Renal cortex interstitium (tissue), 11 donors: ENCODE results near the gene TSPAN11. TPM values are rescaled to one million over a fixed set of nuclear protein-coding genes. Genes with fewer than 3 reads are reported as not detected.

ENCODE experiments used
- DNase-seq, 11 donors: peaks; one replicate each; pipeline ENCODE4 v3.0.0-alpha.2; 2013; ENCODE audit warnings: low read depth in 9 of 11, low spot score in 4 of 11; ENCODE audit errors: extremely low read depth in 1 of 11
- polyA plus RNA-seq, 3 donors: library from polyadenylated mRNA; unstranded; fragments of 120-200 nt; gene quantifications; one replicate each; pipeline ENCODE4 v1.2.1, GENCODE V29; 2013; ENCODE audit not compliant: insufficient read length in 3 of 3

TSPAN11 gene
- polyA plus RNA-seq, 3 donors, result 5.0 to 5.7 (median 5.5) TPM

- no peak for DNase-seq
Observed at GRCh38 chr12:30945443-30946164, 19.1 kb downstream of the TSPAN11 start.

- no peak for DNase-seq
Observed at GRCh38 chr12:30952015-30952414, 25.5 kb downstream of the TSPAN11 start.

- DNase-seq, result no peak
Observed at GRCh38 chr12:30953257-30953656, 26.7 kb downstream of the TSPAN11 start.

- DNase-seq, result no peak
Observed at GRCh38 chr12:30953951-30954751, 27.6 kb downstream of the TSPAN11 start.

GRCh38 chr12:30955214-30955613 is 28.7 kb downstream of the TSPAN11 start:
- DNase-seq, result no peak

GRCh38 chr12:30959110-30959710 is 32.7 kb downstream of the TSPAN11 start:
- no peak for DNase-seq

GRCh38 chr12:30959778-30960177 is 33.2 kb downstream of the TSPAN11 start:
- DNase-seq, result no peak

- DNase-seq, result no peak
Observed at GRCh38 chr12:30961030-30961429, 34.5 kb downstream of the TSPAN11 start.

GRCh38 chr12:30962047-30962446 is 35.5 kb downstream of the TSPAN11 start:
- DNase-seq, result no peak

- DNase-seq, result no peak
Observed at GRCh38 chr12:30963709-30964564, 37.4 kb downstream of the TSPAN11 start.

GRCh38 chr12:30964896-30965612 is 38.5 kb downstream of the TSPAN11 start:
- no peak for DNase-seq

- DNase-seq, result no peak
Observed at GRCh38 chr12:30965613-30965985, 39.1 kb downstream of the TSPAN11 start.

GRCh38 chr12:30967026-30967425 is 40.5 kb downstream of the TSPAN11 start:
- no peak for DNase-seq

- DNase-seq, result no peak
Observed at GRCh38 chr12:30968211-30968610, 41.7 kb downstream of the TSPAN11 start.

GRCh38 chr12:30969006-30969405 is 42.5 kb downstream of the TSPAN11 start:
- DNase-seq, result no peak

GRCh38 chr12:30969606-30970395 is 43.3 kb downstream of the TSPAN11 start:
- DNase-seq, result no peak

GRCh38 chr12:30970559-30971197 is 44.1 kb downstream of the TSPAN11 start:
- peak in 10 of 11 donors; percentile 32 to 68 (median 44) for DNase-seq
